Gastrocnemius medialis (tissue), 4 donors: ENCODE measurements around the gene PIGR. TPM values are rescaled to one million over a fixed set of nuclear protein-coding genes. Genes with fewer than 3 reads are reported as not detected.

Experiments
- ATAC-seq, 2 donors: fragments of 150-250 bp; one replicate each; pipeline ENCODE4 v1.9.1; 2016
- DNase-seq, 2 donors: peaks; one replicate each; pipeline ENCODE4 v3.0.0-alpha.2; 2019
- H3K27ac ChIP-seq, 4 donors: fragments of 200-600 bp; sonication (generic); 1 replicate in 1 of 4; 2 replicates in 3 of 4; pipeline ENCODE4 v1.5.1; 2016 to 2018; ENCODE audit warnings: mild to moderate bottlenecking in 2 of 4, moderate library complexity in 1 of 4
- H3K27me3 ChIP-seq, 3 donors: fragments of 200-600 bp; sonication (generic) in 2 of 3; 1 replicate in 1 of 3; 2 replicates in 2 of 3; pipeline versions ENCODE4 v1.5.1 to v1.6.0; 2016 to 2019; ENCODE audit warnings: mild to moderate bottlenecking in 1 of 3, moderate library complexity in 1 of 3
- H3K36me3 ChIP-seq, 2 donors: fragments of 200-600 bp; sonication (generic) in 1 of 2; one replicate each; pipeline ENCODE4 v1.5.1; 2017 to 2018
- H3K4me1 ChIP-seq, 2 donors: fragments of 200-600 bp; sonication (generic) in 1 of 2; one replicate each; pipeline ENCODE4 v1.5.1; 2016 to 2017; ENCODE audit warnings: mild to moderate bottlenecking in 2 of 2
- H3K4me3 ChIP-seq, 4 donors: fragments of 200-600 bp; sonication (generic) in 3 of 4; 1 replicate in 1 of 4; 2 replicates in 3 of 4; pipeline ENCODE4 v1.5.1; 2016 to 2019; ENCODE audit warnings: mild to moderate bottlenecking in 2 of 4
- H3K9me3 ChIP-seq, 3 donors: fragments of 200-600 bp; sonication (generic) in 2 of 3; 1 replicate in 1 of 3; 2 replicates in 2 of 3; pipeline ENCODE4 v1.5.1; 2016 to 2019
- POLR2A ChIP-seq, 2 donors: fragments of 450-650 bp; IDR thresholded peaks; one replicate each; pipeline ENCODE4 v1.6.1; 2017; ENCODE audit warnings: antibody characterized with exemption in 2 of 2, mild to moderate bottlenecking in 2 of 2, moderate library complexity in 2 of 2
- in situ Hi-C, 4 donors: fragments of 200-750 bp; cut with MboI; loops; one replicate each; pipeline versions ENCODE4 v1.15.0 to v1.8.0; 2017; ENCODE audit warnings: low sequenced_read_pairs in 4 of 4
- intact Hi-C: fragments of 100-400 bp; cut with DNase I; formaldehyde crosslinking; loops from one replicate; pipeline ENCODE4 v1.15.1; 2023; ENCODE audit warnings: low total_unique reads
- total RNA-seq, 4 donors: library from RNA; depleted of rRNA; stranded (reverse); fragments of >200 nt; gene quantifications; one replicate each; pipeline versions ENCODE4 v1.1.0 to v1.2.3, GENCODE V29; 2016
- TF ChIP-seq, protein P1 (sequence below), 5 experiments: fragments of 450-650 bp in 3 of 5; fragments of 200-600 bp in 2 of 5; sonication (generic) in 2 of 5; IDR thresholded peaks in 4 of 5; conservative IDR thresholded peaks in 1 of 5; 1 replicate in 4 of 5; 2 replicates in 1 of 5; pipeline ENCODE4 v1.5.1; 2016 to 2019; ENCODE audit warnings: antibody characterized with exemption in 5 of 5, mild to moderate bottlenecking in 3 of 5, moderate library complexity in 3 of 5

The PIGR gene
- total RNA-seq, 4 donors from 2014 or later: 0.10 to 28.4 (median 0.11) TPM; not detected in 1

DNA sequence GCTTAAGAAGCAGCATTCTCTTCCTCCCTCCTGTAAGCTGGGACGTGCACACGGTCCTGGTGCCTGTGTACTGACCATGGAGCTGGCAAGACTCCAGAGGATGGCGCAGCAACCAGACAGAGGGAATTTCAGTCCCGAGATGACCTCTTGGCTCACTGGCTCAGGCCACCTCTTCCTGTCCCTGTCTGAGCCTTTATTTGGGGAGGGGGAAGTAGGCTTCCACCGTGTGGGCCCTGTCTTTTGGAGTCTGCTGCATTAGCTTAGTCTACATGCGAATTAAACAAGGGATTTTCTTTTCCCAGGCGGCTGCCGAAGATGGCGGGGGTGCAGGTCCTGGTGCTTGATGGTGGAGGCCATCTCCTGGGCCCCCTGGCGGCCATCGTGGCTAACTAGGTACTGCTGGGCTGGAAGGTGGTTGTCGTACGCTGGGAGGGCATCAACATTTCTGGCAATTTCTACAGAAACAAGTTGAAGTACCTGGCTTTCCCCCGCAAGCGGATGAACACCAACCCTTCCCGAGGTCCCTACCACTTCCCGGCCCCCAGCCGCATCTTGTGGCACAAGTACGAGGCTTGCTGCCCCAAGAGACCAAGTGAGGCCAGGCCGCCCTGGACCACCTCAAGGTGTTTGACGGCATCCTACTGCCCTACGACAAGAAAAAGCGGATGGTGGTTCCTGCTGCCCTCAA, 38.8 kb downstream of the PIGR start:
- no peaks in the 10 kb centered on the region for H3K9me3 ChIP-seq
- H3K4me1 ChIP-seq: peaks cover 30 to 36% of the 10 kb centered on the region in 2 donors
- TF ChIP-seq, protein P1, sequence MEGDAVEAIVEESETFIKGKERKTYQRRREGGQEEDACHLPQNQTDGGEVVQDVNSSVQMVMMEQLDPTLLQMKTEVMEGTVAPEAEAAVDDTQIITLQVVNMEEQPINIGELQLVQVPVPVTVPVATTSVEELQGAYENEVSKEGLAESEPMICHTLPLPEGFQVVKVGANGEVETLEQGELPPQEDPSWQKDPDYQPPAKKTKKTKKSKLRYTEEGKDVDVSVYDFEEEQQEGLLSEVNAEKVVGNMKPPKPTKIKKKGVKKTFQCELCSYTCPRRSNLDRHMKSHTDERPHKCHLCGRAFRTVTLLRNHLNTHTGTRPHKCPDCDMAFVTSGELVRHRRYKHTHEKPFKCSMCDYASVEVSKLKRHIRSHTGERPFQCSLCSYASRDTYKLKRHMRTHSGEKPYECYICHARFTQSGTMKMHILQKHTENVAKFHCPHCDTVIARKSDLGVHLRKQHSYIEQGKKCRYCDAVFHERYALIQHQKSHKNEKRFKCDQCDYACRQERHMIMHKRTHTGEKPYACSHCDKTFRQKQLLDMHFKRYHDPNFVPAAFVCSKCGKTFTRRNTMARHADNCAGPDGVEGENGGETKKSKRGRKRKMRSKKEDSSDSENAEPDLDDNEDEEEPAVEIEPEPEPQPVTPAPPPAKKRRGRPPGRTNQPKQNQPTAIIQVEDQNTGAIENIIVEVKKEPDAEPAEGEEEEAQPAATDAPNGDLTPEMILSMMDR (IDR thresholded peaks at IDR 0.05 in 4 of 5, conservative IDR thresholded peaks at IDR 0.05 in 1 of 5): peak in 1 of 5 experiments; percentile 21
- TF ChIP-seq POLR2A (IDR thresholded peaks at IDR 0.05): no peak
- in situ Hi-C loops (no loop called here), intact Hi-C loops (loop anchor here (5.0 kb wide), 3 partner anchors 145 to 905 kb away; partner anchors contain the start of genes PFKFB2 and YOD1)
- ATAC-seq: no peak
- peak overlapping the region in 3 of 4 donors; percentile 19 to 85 (median 74) for H3K27ac ChIP-seq
- peak in 1 of 2 donors; percentile 35 for DNase-seq
- H3K4me3 ChIP-seq: no peak overlapping the region
- peaks cover 0 to 4% (median 0%) of the 10 kb centered on the region in 3 donors for H3K27me3 ChIP-seq
- H3K36me3 ChIP-seq: no peaks in the 10 kb centered on the region

DNA sequence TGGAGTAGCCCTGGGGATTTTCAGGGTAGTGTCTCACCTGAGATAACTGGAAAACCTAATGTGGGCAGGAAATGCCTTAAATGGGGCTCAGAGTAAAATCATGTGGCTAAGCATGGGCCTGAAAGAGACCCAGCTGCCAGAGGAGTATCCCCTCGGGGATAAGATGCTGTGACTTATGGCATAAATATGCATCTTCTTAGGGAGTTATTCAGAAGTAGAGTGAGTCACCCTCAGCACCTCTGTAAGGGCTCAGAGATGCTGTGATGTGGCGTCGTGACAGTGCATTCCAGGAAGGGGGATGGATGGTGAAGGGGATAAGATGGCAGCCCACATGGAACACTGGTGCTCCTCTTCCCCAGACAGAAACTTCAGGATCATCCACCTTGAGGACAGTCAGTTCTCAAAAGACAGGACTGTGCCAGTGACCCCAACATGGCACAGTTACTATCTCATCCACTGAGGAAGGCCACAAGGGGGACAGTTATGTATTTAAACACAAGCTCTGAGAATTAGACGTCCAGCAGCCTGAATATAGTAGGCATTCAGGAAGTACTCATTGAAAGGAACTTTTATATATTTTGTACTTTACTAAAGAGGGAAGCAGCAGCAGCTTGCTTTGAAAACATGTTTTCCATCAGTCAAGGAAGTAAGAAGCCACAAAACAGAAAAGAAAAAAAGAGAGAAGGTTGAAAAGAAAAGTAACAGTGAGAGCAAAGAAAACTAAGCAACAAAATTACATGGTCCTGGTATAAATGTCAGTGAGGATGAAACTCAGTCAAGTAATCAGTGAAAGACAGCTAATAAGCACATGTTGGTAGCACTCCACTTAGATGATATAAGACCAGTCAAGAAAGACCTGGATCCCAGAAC, 40.7 kb downstream of the PIGR start:
- Histone ChIP-seq H3K9me3 (no peaks in the 10 kb centered on the region), H3K27ac (no peak overlapping the region), H3K4me1 (peaks cover 26 to 32% of the 10 kb centered on the region in 2 donors), H3K36me3 (no peaks in the 10 kb centered on the region), H3K4me3 (no peak overlapping the region), H3K27me3 (peaks cover 0 to 4% (median 0%) of the 10 kb centered on the region in 3 donors)
- intact Hi-C loops (loop anchor here (5.0 kb wide), 3 partner anchors 147 to 907 kb away; partner anchors contain the start of genes PFKFB2 and YOD1), in situ Hi-C loops (no loop called here)
- ATAC-seq (no peak), DNase-seq (no peak)
- TF ChIP-seq, protein P1 (IDR thresholded peaks at IDR 0.05 in 4 of 5, conservative IDR thresholded peaks at IDR 0.05 in 1 of 5): no peak
- TF ChIP-seq POLR2A (IDR thresholded peaks at IDR 0.05): no peak

DNA sequence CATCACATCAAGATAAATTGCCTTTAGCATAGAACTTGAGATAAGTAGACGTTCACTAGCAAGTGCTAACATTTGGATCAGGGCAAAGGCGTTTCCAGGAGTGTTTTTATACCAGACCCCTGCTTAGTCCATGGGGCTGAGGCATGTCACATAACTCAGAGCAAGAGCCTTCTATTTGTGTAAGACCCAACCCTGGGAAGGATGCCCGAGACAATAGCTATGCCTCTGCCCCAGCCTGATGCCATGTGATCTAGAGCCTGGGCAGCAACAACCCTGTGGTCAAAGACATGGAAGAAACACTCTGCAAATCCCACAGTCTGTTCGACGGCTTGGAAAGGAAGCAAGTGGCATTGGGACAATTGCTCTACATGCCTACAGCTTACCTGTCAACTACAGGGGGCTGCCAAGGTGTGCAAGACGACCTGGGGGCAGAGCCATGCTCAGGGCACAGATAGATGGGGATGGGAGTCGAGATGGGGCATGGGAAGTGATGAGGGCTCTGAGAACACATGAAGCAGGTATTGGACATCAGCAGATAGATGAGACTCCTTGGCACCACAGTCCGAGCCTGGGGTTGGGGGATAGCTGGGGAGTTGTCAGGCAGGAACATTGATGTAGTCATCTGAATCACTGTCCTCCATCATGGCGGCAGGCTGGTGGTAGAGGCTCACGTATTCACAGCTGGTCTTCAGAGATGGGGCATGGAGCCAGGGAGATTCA, 41.7 kb downstream of the PIGR start:
- in situ Hi-C loops: no loop called here
- DNase-seq (no peak), ATAC-seq (no peak)
- peaks cover 17 to 25% of the 10 kb centered on the region in 2 donors for H3K4me1 ChIP-seq
- intact Hi-C loops: loop anchor here (5.0 kb wide), 3 partner anchors 148 to 908 kb away; partner anchors contain the start of genes PFKFB2 and YOD1
- H3K27me3 ChIP-seq: peaks cover 0 to 4% (median 0%) of the 10 kb centered on the region in 3 donors
- no peak for TF ChIP-seq POLR2A (IDR thresholded peaks at IDR 0.05)
- TF ChIP-seq, protein P1 (IDR thresholded peaks at IDR 0.05 in 4 of 5, conservative IDR thresholded peaks at IDR 0.05 in 1 of 5): no peak
- no peaks in the 10 kb centered on the region for H3K36me3 ChIP-seq
- H3K4me3 ChIP-seq: no peak overlapping the region
- peak overlapping the region in 3 of 4 donors; percentile 30 to 73 (median 59) for H3K27ac ChIP-seq
- no peaks in the 10 kb centered on the region for H3K9me3 ChIP-seq

DNA sequence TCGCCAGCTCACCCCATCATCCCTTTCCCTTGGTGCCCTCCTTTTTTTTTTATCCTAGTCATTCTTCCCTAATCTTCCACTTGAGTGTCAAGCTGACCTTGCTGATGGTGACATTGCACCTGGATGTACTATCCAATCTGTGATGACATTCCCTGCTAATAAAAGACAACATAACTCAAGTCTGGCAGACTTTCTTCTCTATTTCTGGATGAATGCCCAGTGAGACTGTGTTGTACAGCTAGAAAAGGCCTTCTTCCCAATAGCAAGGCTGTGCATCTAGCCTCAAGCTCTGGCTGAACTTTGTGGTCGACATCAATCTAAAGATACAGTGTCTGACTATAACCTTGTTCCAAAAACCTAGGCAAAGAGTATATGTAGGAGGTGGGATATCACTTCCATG, 42.6 kb downstream of the PIGR start:
- DNase-seq (peak in 1 of 2 donors; percentile 37), ATAC-seq (peak; percentile 83 to 85)
- H3K27me3 ChIP-seq: no peaks in the 10 kb centered on the region
- no peak for TF ChIP-seq POLR2A (IDR thresholded peaks at IDR 0.05)
- TF ChIP-seq, protein P1 (IDR thresholded peaks at IDR 0.05 in 4 of 5, conservative IDR thresholded peaks at IDR 0.05 in 1 of 5): no peak
- H3K4me1 ChIP-seq: peaks cover 18 to 20% of the 10 kb centered on the region in 2 donors
- in situ Hi-C loops (no loop called here), intact Hi-C loops (no loop called here)
- H3K27ac ChIP-seq: peak overlapping the region in 3 of 4 donors; percentile 43 to 73 (median 59)
- no peak overlapping the region for H3K4me3 ChIP-seq
- H3K9me3 ChIP-seq: no peaks in the 10 kb centered on the region
- H3K36me3 ChIP-seq: no peaks in the 10 kb centered on the region
